ENCODE measurements around the gene SELENOP.

The SELENOP gene

GRCh38 chr5:42799668-42800114, 12.0 kb downstream of the SELENOP start:
- DNase-seq (ENCODE audit: extremely low spot score, insufficient read length, low read depth) (no peak), FAIRE-seq (no peak)

GRCh38 chr5:42799241-42799608, 12.5 kb downstream of the SELENOP start:
- DNase-seq (ENCODE audit: extremely low spot score, insufficient read length, low read depth), result no peak

GRCh38 chr5:42798284-42799240, 13.1 kb downstream of the SELENOP start:
- DNase-seq (ENCODE audit: extremely low spot score, insufficient read length, low read depth) (no peak), FAIRE-seq (no peak)

More at GRCh38 chr5:42799241-42799608, 12.5 kb downstream of the SELENOP start:
- FAIRE-seq, result no peak

GRCh38 chr5:42791151-42791550, 20.5 kb downstream of the SELENOP start:
- no peak for DNase-seq (ENCODE audit: extremely low spot score, insufficient read length, low read depth)
- no peak for FAIRE-seq

GRCh38 chr5:42787845-42788244, 23.8 kb downstream of the SELENOP start:
- DNase-seq (ENCODE audit: extremely low spot score, insufficient read length, low read depth) (no peak), FAIRE-seq (no peak)

- no peak for FAIRE-seq
- no peak for DNase-seq (ENCODE audit: extremely low spot score, insufficient read length, low read depth)
These were observed 24.6 kb downstream of the SELENOP start for GRCh38 chr5:42787073-42787472.

GRCh38 chr5:42785756-42786155, 25.9 kb downstream of the SELENOP start:
- FAIRE-seq (no peak), DNase-seq (ENCODE audit: extremely low spot score, insufficient read length, low read depth) (no peak)

GRCh38 chr5:42784132-42784531, 27.6 kb downstream of the SELENOP start:
- FAIRE-seq (no peak), DNase-seq (ENCODE audit: extremely low spot score, insufficient read length, low read depth) (no peak)

- FAIRE-seq (no peak), DNase-seq (ENCODE audit: extremely low spot score, insufficient read length, low read depth) (no peak)
These were observed 30.1 kb downstream of the SELENOP start for GRCh38 chr5:42781584-42781983.

GRCh38 chr5:42779083-42779482, 32.6 kb downstream of the SELENOP start:
- DNase-seq (ENCODE audit: extremely low spot score, insufficient read length, low read depth), result no peak
- FAIRE-seq, result no peak

- FAIRE-seq, result no peak
- DNase-seq (ENCODE audit: extremely low spot score, insufficient read length, low read depth), result no peak
These were observed 39.3 kb downstream of the SELENOP start for GRCh38 chr5:42772265-42772993.

GRCh38 chr5:42770003-42770402, 41.7 kb downstream of the SELENOP start:
- DNase-seq (ENCODE audit: extremely low spot score, insufficient read length, low read depth) (no peak), FAIRE-seq (no peak)

GRCh38 chr5:42768106-42768504, 43.6 kb downstream of the SELENOP start:
- no peak for FAIRE-seq

GRCh38 chr5:42767491-42768105, 44.1 kb downstream of the SELENOP start:
- DNase-seq (ENCODE audit: extremely low spot score, insufficient read length, low read depth) (no peak), FAIRE-seq (peak; percentile 53)

More at GRCh38 chr5:42768106-42768504, 43.6 kb downstream of the SELENOP start:
- no peak for DNase-seq (ENCODE audit: extremely low spot score, insufficient read length, low read depth)

- DNase-seq (ENCODE audit: extremely low spot score, insufficient read length, low read depth), result no peak
- FAIRE-seq, result no peak
These were observed 49.9 kb downstream of the SELENOP start for GRCh38 chr5:42761791-42762190.

- FAIRE-seq (no peak), DNase-seq (ENCODE audit: extremely low spot score, insufficient read length, low read depth) (no peak)
These were observed 51.3 kb downstream of the SELENOP start for GRCh38 chr5:42760426-42760825.

- DNase-seq (ENCODE audit: extremely low spot score, insufficient read length, low read depth) (no peak), FAIRE-seq (no peak)
These were observed 52.2 kb downstream of the SELENOP start for GRCh38 chr5:42759456-42759855.

GRCh38 chr5:42756606-42757601, 54.8 kb downstream of the SELENOP start, which contains the start of gene CCDC152:
TSS of gene CCDC152 (plus strand) at chr5:42756818. CDS start at chr5:42759122, 2,304 bp downstream.
- DNase-seq (ENCODE audit: extremely low spot score, insufficient read length, low read depth) (peak; percentile 14), FAIRE-seq (peak; percentile 63)

GRCh38 chr5:42753099-42753498, 58.6 kb downstream of the SELENOP start:
- no peak for FAIRE-seq
- DNase-seq (ENCODE audit: extremely low spot score, insufficient read length, low read depth), result no peak
